ENCODE results near the gene SFPQ.
"Not testable (repeated sequence)": the region's sequence is repeated elsewhere in the genome, so short reads cannot be mapped to it uniquely, and the experiment has no call there.

The SFPQ gene

GRCh38 chr1:35192853-35193664 is at the start of gene SFPQ:
SFPQ (minus strand) TSS chr1:35193145; CDS start chr1:35193049, 96 bp downstream.
- no peak for DNase-seq

DNA sequence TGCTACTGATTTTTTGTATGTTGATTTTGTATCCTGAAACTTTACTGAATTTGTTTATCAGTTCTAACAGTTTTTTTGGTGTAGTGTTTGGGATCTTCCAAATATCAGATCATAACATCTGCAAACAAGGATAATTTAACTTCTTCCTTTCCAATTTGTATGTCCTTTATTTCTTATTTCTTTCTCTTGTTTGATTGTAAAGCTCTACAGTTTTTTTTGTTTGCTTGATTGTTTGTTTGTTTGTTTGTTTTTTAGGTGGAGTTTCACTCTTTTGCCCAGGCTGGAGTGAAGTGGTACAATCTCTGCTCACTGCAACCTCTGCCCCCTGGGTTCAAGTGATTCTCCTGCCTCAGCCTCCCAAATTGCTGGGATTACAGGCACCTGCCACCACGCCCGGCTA is 43.8 kb upstream of the SFPQ start:
- DNase-seq, result not testable (repeated sequence)

DNA sequence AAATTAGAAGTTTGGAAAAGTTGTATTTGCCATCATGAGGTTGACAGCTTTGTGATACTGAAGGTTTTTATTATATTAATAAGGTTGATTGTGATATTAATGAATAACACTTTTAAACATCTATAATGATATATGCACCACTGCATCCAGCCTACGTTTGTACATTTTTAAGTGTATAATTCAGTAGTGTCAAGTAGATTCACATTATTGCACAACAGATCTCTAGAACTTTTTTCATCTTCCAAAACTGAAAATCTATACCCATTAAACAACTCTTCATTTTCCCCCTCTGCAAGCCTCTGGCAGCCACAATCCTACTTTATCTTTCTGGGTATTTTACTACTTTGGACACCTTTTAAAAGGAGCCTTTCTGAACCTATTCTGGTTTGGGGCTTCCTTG is 38.3 kb upstream of the SFPQ start:
- no peak for DNase-seq

DNA sequence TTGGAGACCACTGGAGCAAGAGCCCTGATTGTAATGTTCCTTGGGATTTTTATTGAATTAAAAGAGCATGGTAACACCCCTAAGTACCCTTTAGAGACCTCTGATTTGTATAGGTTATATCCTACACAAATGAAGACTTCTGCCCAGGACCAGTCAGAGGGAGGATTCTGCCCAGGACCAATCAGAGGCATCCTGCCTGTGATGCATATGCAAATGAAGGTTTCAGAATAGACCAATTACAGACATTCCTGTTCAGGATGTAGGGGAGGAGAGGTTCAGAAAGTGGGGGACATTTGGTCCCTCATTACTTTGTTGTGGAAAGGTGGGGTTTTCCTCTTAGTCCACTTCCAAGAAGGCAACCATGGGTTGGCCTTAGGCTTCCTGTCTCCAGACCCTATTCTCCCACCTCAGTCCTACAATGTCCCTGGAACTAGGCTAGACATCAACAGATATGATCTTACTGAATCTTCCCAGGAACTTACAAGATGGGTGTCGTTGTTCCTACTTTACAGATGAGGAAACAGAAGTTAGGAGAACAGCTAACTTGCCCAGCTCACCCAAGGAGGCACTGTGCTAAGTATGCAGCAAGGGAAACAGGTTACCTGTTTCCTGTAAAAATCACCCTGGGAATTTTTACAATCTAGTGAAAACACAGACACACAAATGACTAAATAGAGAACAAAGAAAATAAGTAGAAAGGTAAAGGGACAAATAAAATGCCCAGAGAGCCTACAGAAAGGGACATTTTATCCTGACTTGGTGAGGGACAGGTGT is 36.8 kb upstream of the SFPQ start:
- DNase-seq, result no peak

DNA sequence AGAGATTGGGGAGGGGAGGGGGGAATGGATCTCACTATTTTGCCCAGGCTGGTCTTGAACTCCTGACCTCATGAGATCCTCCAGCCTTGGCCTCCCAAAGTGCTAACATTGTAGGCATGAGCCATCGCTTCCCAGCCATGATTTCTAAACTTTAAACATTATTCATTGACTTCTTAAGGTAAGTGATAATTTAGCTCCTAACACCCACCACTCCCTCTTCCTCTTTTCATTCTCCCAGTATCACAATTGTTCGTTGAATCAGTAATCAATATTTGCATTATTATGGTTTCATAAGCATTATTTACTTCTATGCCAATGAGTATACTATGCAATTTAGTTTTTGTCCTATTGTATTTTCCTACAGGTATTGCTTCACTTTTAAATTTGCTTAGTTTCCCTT is 33.6 kb upstream of the SFPQ start:
- DNase-seq, result no peak

GRCh38 chr1:35223084-35223630 is 30.2 kb upstream of the SFPQ start:
- DNase-seq, result no peak

DNA sequence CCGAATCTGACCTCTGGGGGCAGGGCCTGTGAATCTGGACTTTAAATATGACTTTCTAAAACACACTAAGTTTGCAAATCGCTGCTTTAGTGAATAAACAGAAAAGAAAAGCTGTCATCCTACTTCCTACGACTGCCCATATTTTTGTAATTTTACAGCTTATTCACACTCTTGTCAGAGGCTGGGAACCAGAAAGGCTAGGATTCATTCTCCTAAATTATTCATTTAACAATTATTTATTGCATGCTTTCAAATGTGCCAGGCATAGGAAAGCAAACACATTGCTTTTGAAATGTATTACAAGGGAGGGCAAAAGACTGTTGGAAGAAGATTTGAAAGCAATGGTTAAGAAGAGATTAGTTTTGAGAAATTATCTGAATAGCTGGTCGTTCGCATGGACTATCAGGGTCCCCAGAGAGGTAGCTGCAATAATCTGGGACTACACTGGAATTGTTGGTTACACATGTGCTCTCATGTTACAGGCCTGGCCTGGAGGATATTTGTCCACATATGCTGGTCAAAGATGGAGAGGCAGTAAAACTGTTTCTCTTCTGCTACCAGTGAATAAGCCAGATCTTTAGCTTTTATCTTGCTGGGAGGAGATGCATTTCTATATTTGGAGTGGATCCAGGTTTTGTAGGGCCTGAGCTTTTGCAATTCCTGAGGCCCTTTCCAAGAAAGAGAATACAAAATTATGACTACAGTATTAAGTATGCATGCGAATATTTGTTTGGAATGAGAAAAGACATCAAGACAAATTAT is 29.6 kb upstream of the SFPQ start:
- no peak for DNase-seq

DNA sequence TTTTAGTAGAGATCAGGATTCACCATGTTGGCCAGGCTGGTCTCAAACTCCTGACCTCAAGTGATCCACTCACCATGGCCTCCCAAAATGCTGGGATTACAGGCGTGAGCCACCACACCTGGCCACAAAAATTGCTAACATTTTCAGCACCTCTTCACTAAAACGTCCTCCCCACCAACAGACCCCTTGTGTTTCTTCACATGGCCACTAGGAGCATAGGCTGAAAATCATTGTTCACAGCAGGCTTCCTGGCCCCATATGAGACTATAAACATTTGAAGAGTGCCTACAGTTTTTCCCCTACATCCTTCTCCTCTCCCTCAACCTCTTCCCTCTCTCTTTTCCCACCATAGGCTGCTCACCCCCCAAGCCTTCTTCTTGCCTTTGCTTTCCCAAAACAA is 28.0 kb upstream of the SFPQ start:
- no peak for DNase-seq

GRCh38 chr1:35215346-35215745 is 22.4 kb upstream of the SFPQ start:
- no peak for DNase-seq

- no peak for DNase-seq
Observed at GRCh38 chr1:35211120-35211414, 18.1 kb upstream of the SFPQ start.

- DNase-seq, result no peak
Observed at GRCh38 chr1:35210321-35211119, 17.6 kb upstream of the SFPQ start.

DNA sequence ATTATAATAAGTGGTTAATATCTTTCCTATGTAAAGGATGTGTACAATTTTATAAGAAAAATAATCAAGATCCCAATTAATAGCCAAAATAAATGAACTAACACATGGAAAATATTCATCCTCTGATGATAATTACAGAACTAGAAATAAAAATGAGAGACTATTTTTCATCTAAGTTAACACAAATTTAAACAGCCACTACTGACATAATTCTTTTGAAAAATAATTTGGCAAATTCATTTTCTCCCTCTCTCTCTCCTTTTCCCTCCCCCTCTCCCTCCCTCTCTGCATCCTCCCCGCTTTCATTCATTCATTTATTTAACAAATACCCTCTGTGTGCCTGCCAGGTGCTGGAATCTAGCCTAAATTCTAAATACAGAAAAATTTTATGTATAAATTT is 10.3 kb upstream of the SFPQ start:
- DNase-seq, result no peak

- DNase-seq, result no peak
Observed at GRCh38 chr1:35202048-35202719, 9.2 kb upstream of the SFPQ start.

DNA sequence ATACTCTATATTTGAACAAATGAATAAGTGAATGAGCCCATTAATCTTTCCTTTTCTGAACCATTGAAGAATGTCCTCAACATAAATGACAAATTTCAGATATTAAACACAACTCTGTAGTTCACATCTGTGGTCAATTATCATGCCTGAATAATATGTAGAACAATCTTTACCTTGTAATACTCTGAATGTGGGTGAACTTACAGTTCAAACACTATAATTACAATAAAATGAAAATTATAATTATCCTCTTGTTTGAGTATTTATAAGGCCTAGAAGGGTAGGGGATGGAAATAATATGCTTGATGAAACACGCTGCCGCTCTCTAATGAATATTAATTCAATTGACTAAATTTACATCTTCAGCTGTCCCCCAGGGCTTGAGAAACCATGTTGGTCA is 8.7 kb upstream of the SFPQ start:
- no peak for DNase-seq

DNA sequence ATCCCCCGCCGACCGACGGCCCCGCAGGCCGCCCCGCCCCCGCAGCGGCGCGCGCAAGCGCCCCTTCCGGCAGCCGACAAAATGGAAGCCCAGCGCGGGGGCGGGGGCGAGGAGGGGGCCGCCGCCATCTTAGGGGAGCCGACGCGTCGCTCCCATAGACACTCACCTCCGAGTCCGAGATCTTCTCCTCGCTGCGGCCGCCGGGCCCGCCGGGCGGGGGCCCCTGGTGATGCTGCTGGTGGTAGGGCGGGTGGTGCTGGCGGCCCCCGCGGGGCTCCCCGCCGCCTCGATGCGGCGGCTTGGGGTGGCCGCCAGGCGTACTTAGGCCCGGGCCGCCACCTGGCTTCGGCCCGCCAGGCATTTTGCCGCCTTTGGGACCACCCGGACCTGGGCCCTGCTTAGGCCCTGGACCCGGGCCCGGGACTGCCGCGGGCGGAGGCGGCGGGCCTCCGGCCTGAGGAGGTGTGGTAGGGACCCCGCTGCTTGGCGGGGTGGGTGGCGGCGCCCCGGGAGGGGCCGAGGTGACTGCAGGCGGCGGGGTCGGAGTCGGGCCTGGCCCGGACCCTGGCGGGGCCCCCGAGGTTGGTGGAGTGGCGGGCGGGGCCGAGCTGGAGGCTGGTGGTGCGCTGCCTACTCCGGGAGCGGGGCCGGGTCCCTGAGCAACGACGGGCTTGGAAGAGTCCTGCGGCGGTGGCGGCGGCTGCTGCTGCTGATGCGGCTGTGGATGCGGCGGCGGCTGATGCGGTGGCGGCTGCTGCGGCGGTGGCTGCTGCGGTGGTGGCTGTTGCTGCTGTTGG is 691 bp downstream of the SFPQ start:
- DNase-seq, result no peak

DNA sequence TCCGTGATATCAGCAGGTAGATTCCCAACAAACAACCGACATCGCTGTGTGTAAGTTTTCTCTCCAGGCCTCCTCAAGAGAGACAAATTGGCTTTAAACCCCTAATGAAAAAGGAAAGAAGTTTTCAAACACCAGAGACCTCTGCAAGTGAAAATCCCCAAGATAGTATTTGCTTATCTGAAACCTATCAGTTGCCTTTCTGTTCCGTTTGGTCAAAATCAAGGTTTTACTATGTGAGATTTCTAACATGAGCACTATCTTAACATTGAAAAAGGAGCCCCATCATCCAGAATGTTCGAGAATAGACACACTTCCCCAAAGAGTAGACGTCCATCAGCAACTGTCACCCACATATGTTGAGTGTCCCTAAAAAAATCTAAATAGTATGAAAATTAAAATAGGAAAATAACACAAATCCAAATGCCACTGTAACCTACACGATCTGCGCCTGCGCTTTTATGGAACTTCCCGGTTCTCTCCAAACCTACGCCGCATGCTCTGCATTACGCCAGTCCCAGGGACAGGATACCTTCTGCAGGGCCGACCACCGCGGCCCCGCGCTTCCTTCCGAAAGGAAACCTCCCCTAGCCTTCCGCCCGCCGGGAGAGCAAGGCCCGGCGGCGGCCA is 1.4 kb downstream of the SFPQ start:
- DNase-seq, result no peak

GRCh38 chr1:35190784-35191183 is 2.2 kb downstream of the SFPQ start:
- no peak for DNase-seq

- DNase-seq, result no peak
Observed at GRCh38 chr1:35188578-35189392, 4.2 kb downstream of the SFPQ start.

DNA sequence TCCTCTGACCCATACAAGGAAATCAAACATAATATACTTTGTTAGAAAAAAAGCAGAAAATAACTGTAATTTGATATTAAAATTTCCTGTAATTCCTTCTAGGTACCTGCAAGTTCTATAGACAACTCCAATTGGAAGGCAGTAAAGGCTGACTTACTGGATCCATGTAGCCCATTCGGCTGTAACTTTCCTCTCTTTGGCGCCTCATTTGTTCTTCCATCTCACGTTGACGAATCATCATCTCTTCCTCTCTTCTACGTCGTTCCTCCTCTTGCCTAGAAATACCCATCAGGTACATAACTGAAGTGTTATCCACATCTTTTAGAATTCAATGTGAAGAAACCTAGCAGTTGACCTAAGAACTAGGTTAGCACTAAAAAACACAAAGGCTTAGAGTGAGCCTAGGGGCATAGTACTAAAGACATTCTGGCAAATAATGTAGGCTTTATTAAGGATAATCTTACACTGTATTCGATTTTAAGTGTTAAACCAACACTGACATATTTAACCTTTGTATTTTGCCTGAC is 5.1 kb downstream of the SFPQ start:
- no peak for DNase-seq

DNA sequence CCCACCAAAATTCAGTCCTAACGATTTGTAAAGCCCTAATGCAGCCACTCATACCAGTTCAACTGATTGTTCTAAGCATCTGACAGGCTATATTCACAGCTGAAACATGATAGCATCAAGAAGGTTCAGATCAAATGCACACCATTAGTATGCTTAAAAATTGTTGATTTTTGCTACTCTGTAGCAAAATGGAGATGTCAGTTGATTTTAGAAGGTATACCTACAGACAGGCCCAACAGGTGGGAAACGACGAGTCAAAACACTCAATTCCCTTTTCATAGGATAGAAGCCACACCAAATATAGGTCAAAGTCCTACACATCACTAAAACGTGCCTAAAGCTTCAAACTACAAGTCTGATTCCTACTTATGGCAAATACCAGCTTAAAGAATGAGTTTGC is 6.7 kb downstream of the SFPQ start:
- DNase-seq, result no peak
